RWPE1 (cell line): ENCODE results near the gene STUB1.

Source experiments
- CTCF ChIA-PET: fragments of 350-600 bp; sonication (Branson Sonifier 250); formaldehyde crosslinking; extraction: SDS; loops from one replicate; lab custom pipeline; 2021; lab: Yijun Ruan, JAX
- POLR2A ChIA-PET: fragments of 400-600 bp; formaldehyde crosslinking; extraction: SDS; loops from one replicate; lab custom pipeline; 2020; ENCODE audit warnings: antibody characterized with exemption; ENCODE audit not compliant: low non-redundant PET; lab: Yijun Ruan, JAX
- DNase-seq: peaks from one replicate; pipeline ENCODE4 v3.0.0; 2012; ENCODE audit warnings: low spot score
- H3K27ac ChIP-seq: fragments of 450-650 bp; 2 replicates; pipeline ENCODE4 v1.5.1; 2017
- CTCF ChIP-seq: fragments of 450-650 bp; conservative IDR thresholded peaks from 2 replicates; pipeline ENCODE4 v1.5.1; 2017; ENCODE audit warnings: low read depth, mild to moderate bottlenecking

The STUB1 gene

GRCh38 chr16:730666-731509 is 50.7 kb downstream of the STUB1 start:
- no peak for DNase-seq
- POLR2A ChIA-PET = no interaction called here
- TF ChIP-seq CTCF = no peak
- CTCF ChIA-PET = interaction anchor here (0.6 to 1.3 kb wide), 2 partner anchors 19 to 70 kb away, joined by 3 to 6 read pairs; no protein-coding TSS in a partner anchor
- peak overlapping the region; percentile 95 for H3K27ac ChIP-seq

GRCh38 chr16:732332-732731 is 52.1 kb downstream of the STUB1 start:
- TF ChIP-seq CTCF = no peak
- ChIA-PET CTCF (interaction anchor here (1.3 kb wide), 1 partner anchor 20 kb away, joined by 6 read pairs; no protein-coding TSS in a partner anchor), POLR2A (no interaction called here)
- peak overlapping the region; percentile 95 for H3K27ac ChIP-seq
- DNase-seq = no peak
